Common myeloid progenitor, CD34-positive (primary cell): ENCODE measurements around the gene OTOR.

Experiments
- CTCF ChIA-PET: fragments of 350-600 bp; sonication (Branson Sonifier 250); formaldehyde crosslinking; loops from one replicate; lab custom pipeline; 2021; ENCODE audit warnings: antibody characterized with exemption; lab: Charles Lee
- POLR2A ChIA-PET: fragments of 350-600 bp; sonication (Branson Sonifier 250); formaldehyde crosslinking; loops from one replicate; lab custom pipeline; 2021; ENCODE audit warnings: antibody characterized with exemption; lab: Charles Lee
- DNase-seq, 3 donors: peaks; one replicate each; pipeline versions ENCODE4 v3.0.0 to v3.0.0-alpha.2; 2013
- H3K27ac ChIP-seq, 2 experiments: 1 replicate in 1 of 2; 2 replicates in 1 of 2; pipeline ENCODE4 v1.7.0; 2013; ENCODE audit warnings: inconsistent platforms in 2 of 2, low read length in 2 of 2, mild to moderate bottlenecking in 2 of 2, low read depth in 1 of 2, moderate library complexity in 1 of 2; ENCODE audit not compliant: severe bottlenecking in 2 of 2, insufficient read depth in 1 of 2, poor library complexity in 1 of 2
- H3K27me3 ChIP-seq, 5 experiments: replicated peaks in 2 of 5; 1 replicate in 3 of 5; 2 replicates in 2 of 5; pipeline versions ENCODE4 v1.6.1 to v1.7.0; 2013; ENCODE audit warnings: low read length in 4 of 5, mild to moderate bottlenecking in 2 of 5, moderate library complexity in 2 of 5, inconsistent platforms in 1 of 5; ENCODE audit not compliant: insufficient read depth in 5 of 5, control insufficient read depth in 4 of 5
- H3K36me3 ChIP-seq, 4 experiments: 1 replicate in 2 of 4; 2 replicates in 2 of 4; pipeline versions ENCODE4 v1.6.1 to v1.7.0; 2013; ENCODE audit warnings: low read length in 3 of 4, control low read depth in 1 of 4, mild to moderate bottlenecking in 1 of 4; ENCODE audit not compliant: control insufficient read depth in 4 of 4, insufficient read depth in 4 of 4
- H3K4me1 ChIP-seq, 4 experiments: 1 replicate in 3 of 4; 2 replicates in 1 of 4; pipeline versions ENCODE4 v1.6.1 to v1.7.1; 2013; ENCODE audit warnings: low read length in 3 of 4, mild to moderate bottlenecking in 3 of 4, control low read depth in 1 of 4, inconsistent platforms in 1 of 4, moderate library complexity in 1 of 4; ENCODE audit not compliant: control insufficient read depth in 4 of 4, insufficient read depth in 4 of 4; ENCODE audit errors: control extremely low read depth in 1 of 4
- H3K4me3 ChIP-seq, 7 experiments: 1 replicate in 4 of 7; 2 replicates in 3 of 7; pipeline versions ENCODE4 v1.5.1 to v1.7.0; 2013; ENCODE audit warnings: mild to moderate bottlenecking in 7 of 7, low read length in 6 of 7, moderate library complexity in 6 of 7, inconsistent platforms in 2 of 7, low read depth in 2 of 7, control low read depth in 1 of 7; ENCODE audit not compliant: insufficient read depth in 4 of 7, control insufficient read depth in 1 of 7; ENCODE audit errors: extremely low read depth in 1 of 7
- H3K9me3 ChIP-seq, 5 experiments: 1 replicate in 4 of 5; 2 replicates in 1 of 5; pipeline versions ENCODE4 v1.6.1 to v1.7.1; 2013; ENCODE audit warnings: low read length in 4 of 5, mild to moderate bottlenecking in 2 of 5, inconsistent platforms in 1 of 5, low read depth in 1 of 5, moderate library complexity in 1 of 5; ENCODE audit not compliant: control insufficient read depth in 4 of 5, insufficient read depth in 2 of 5; ENCODE audit errors: control extremely low read depth in 1 of 5
- whole genome bisulfite sequencing: methylation state at CpG from one replicate; pipeline ENCODE4 v1.1.5; 2013; ENCODE audit not compliant: insufficient coverage; 5-methylcytosine and 5-hydroxymethylcytosine counted together

OTOR gene

GRCh38 chr20:16747291-16747811, 807 bp upstream of the OTOR start:
- Histone ChIP-seq H3K27ac (no peak overlapping the region), H3K4me3 (no peak overlapping the region), H3K36me3 (peaks cover 0 to 2% (median 0%) of the 10 kb centered on the region in 4 experiments), H3K4me1 (no peaks in the 10 kb centered on the region), H3K27me3 (peaks cover 2 to 11% (median 6%) of the 10 kb centered on the region in 5 experiments), H3K9me3 (no peaks in the 10 kb centered on the region)
- 80% methylated on average over 1 of the region's 3 CpGs for WGBS
- POLR2A ChIA-PET, result no interaction called here
- CTCF ChIA-PET, result interaction anchor here (1.9 kb wide), 1 partner anchor 14 kb away, joined by 4 read pairs; no protein-coding TSS in a partner anchor
- no peak for DNase-seq

DNA sequence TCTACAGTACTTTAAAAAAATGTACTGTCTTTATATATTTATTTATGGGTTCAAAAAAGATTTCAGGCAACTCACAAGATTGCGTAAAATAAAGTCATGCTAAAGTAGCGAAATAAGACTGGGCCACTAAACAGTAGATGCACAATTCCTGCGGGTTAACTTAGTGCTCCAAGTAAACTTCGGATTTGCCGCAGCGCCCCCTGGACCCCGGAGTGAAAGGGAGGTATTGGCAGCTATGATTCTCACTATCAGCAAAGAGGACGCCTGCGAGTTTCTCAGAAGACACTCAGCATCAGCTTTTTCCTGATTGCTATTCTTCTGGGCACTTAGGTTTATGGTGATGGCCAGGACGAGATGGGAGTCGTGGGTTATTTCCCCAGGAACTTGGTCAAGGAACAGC, 1.4 kb downstream of the OTOR start:
- no peak for DNase-seq
- POLR2A ChIA-PET, result no interaction called here

DNA sequence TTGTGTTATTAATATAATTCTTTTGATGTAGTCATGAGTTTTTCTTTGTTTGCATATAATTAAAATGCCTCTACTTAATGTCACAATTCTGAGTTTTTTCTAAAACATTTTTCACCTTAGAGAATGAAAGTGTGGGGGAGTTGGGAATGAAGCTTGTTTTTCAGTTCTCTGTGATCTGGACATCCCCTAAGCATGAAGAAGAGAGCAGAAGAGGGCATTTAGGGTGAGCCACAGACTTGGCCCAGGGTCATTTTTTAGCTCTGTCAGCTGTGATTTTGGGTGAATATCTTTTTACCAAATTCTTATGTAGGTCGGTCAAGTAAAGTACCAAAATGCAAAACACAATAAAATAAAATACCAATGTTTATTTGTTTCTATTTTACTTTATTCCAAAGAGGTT, 3.9 kb downstream of the OTOR start:
- Histone ChIP-seq H3K4me3 (no peak overlapping the region), H3K27ac (no peak overlapping the region), H3K27me3 (peaks cover 2 to 15% (median 8%) of the 10 kb centered on the region in 5 experiments), H3K9me3 (peaks cover 0 to 7% (median 4%) of the 10 kb centered on the region in 5 experiments), H3K36me3 (no peaks in the 10 kb centered on the region), H3K4me1 (no peaks in the 10 kb centered on the region)
- ChIA-PET CTCF (interaction anchor here (0.7 to 1.5 kb wide), 2 partner anchors 9 to 1286 kb away, joined by 3 read pairs; no protein-coding TSS in a partner anchor), POLR2A (no interaction called here)
- no CpG with 5 or more reads among the region's 1 CpG for WGBS
- DNase-seq, result no peak

More for the DNA sequence above, 1.4 kb downstream of the OTOR start:
- CTCF ChIA-PET, result interaction anchor here (1.6 kb wide), 1 partner anchor 10 kb away, joined by 3 read pairs; no protein-coding TSS in a partner anchor
- Histone ChIP-seq H3K36me3 (no peaks in the 10 kb centered on the region), H3K9me3 (no peaks in the 10 kb centered on the region), H3K4me3 (no peak overlapping the region), H3K27me3 (peaks cover 2 to 15% (median 8%) of the 10 kb centered on the region in 5 experiments), H3K27ac (no peak overlapping the region), H3K4me1 (no peaks in the 10 kb centered on the region)
- whole genome bisulfite sequencing, result 64% methylated on average over 9 of the region's 11 CpGs

DNA sequence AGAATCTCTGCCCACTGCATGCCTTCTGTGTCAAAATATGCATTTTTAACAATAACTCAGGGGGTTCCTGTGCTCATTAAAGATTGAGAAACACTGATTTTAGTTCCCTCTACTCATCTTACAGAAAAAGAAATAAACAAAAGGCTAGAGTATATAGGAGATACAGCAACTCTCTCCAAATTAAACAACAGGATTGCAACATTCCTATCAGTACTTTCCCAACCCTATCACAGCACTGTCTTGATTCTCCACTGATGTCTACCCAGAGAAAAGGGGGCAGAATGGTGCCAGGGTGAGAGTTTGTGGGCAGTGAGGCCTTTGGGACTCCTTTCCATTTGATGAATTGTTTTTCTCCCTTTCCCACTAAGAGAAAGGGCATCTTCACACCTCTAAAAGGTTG, 4.7 kb downstream of the OTOR start:
- no peaks in the 10 kb centered on the region for H3K36me3 ChIP-seq
- no peaks in the 10 kb centered on the region for H3K4me1 ChIP-seq
- H3K9me3 ChIP-seq, result peaks cover 0 to 8% (median 4%) of the 10 kb centered on the region in 5 experiments
- POLR2A ChIA-PET, result no interaction called here
- CTCF ChIA-PET, result interaction anchor here (1.5 kb wide), 1 partner anchor 19 kb away, joined by 3 read pairs; no protein-coding TSS in a partner anchor
- H3K27me3 ChIP-seq, result peaks cover 2 to 15% (median 5%) of the 10 kb centered on the region in 5 experiments
- no peak for DNase-seq
- H3K27ac ChIP-seq, result no peak overlapping the region
- H3K4me3 ChIP-seq, result no peak overlapping the region

GRCh38 chr20:16758454-16759180, 10.5 kb downstream of the OTOR start:
- ChIA-PET CTCF (interaction anchor here (1.0 kb wide), 1 partner anchor 8 kb away, joined by 3 read pairs; no protein-coding TSS in a partner anchor), POLR2A (no interaction called here)
- no peak overlapping the region for H3K27ac ChIP-seq
- H3K9me3 ChIP-seq, result peaks cover 0 to 8% (median 4%) of the 10 kb centered on the region in 5 experiments
- H3K4me3 ChIP-seq, result no peak overlapping the region
- H3K36me3 ChIP-seq, result no peaks in the 10 kb centered on the region
- H3K4me1 ChIP-seq, result no peaks in the 10 kb centered on the region
- peaks cover 0 to 18% (median 9%) of the 10 kb centered on the region in 5 experiments for H3K27me3 ChIP-seq
- no peak for DNase-seq
- WGBS, result 0% methylated on average over 1 of the region's 2 CpGs

DNA sequence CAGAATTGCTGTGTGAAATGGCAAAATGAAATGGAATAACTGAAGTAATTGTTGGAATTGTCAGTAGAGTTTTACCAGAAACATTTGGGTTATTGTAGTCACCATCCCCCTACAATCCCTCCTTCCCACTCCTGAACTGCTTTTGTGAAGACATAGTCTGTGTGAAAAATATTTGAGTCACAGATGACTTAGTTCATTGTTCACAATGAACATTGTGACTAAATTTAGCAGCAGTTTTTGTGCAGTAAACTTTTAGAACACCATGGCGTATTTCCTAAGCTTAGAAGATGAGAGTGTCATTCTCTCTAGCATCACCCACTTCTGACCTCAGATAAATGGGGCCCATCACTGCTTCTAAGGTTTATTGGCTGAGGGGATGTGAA, 11.0 kb downstream of the OTOR start:
- Histone ChIP-seq H3K27ac (no peak overlapping the region), H3K4me1 (no peaks in the 10 kb centered on the region), H3K9me3 (peaks cover 0 to 8% (median 4%) of the 10 kb centered on the region in 5 experiments), H3K36me3 (no peaks in the 10 kb centered on the region), H3K4me3 (no peak overlapping the region), H3K27me3 (peaks cover 0 to 22% (median 10%) of the 10 kb centered on the region in 5 experiments)
- ChIA-PET POLR2A (no interaction called here), CTCF (interaction anchor here (1.0 kb wide), 1 partner anchor 9 kb away, joined by 3 read pairs; no protein-coding TSS in a partner anchor)
- no CpG with 5 or more reads among the region's 1 CpG for WGBS
- DNase-seq, result no peak
